Colonic mucosa (tissue), 4 donors: ENCODE data around the gene DENND1C. TPM values are rescaled to one million over a fixed set of nuclear protein-coding genes. Genes with fewer than 3 reads are reported as not detected.

ENCODE experiments used
- DNase-seq: peaks from one replicate; pipeline ENCODE4 v3.0.0-alpha.2; 2020
- H3K27ac ChIP-seq: fragments of 200-600 bp; one replicate; pipeline ENCODE4 v1.8.0; 2021
- H3K27me3 ChIP-seq: fragments of 200-600 bp; one replicate; pipeline ENCODE4 v1.8.0; 2021
- H3K36me3 ChIP-seq: fragments of 200-600 bp; one replicate; pipeline ENCODE4 v1.8.0; 2021
- H3K4me1 ChIP-seq: fragments of 200-600 bp; one replicate; pipeline ENCODE4 v1.8.0; 2021; ENCODE audit warnings: mild to moderate bottlenecking
- H3K4me3 ChIP-seq: fragments of 200-600 bp; one replicate; pipeline ENCODE4 v1.8.0; 2021
- H3K9ac ChIP-seq, 2 donors: one replicate each; pipeline ENCODE4 v1.7.0; 2013; ENCODE audit warnings: control low read depth in 2 of 2, low read depth in 2 of 2, low read length in 2 of 2
- H3K9me3 ChIP-seq: fragments of 200-600 bp; one replicate; pipeline ENCODE4 v1.8.0; 2021
- CTCF ChIP-seq: fragments of 200-600 bp; IDR thresholded peaks from one replicate; pipeline ENCODE4 v1.8.0; 2022; ENCODE audit warnings: antibody characterized with exemption, mild to moderate bottlenecking
- intact Hi-C: fragments of 100-400 bp; cut with DNase I; formaldehyde crosslinking; loops from one replicate; pipeline ENCODE4 v1.14.1; 2022
- total RNA-seq, 2 donors: library from RNA; stranded (reverse); fragmentation: NEBNext Ultra II Directional in 1 of 2; extraction: Animal tissue kit (Norgen Biotek cat#: 25700) in 1 of 2; gene quantifications; one replicate each; pipeline ENCODE4 v1.2.1, GENCODE V29; 2021
- donor health status: healthy.
- donor health status: DM: no; HTN: no; CAD: no.
- donor health status: DM: no; HTN: no; CAD: no.

Gene DENND1C
- 1 to 10 TPM; 2.5 to 2.9 TPM for total RNA-seq

- no peak for DNase-seq
- H3K27ac ChIP-seq: peak within 1 kb of the TSS; percentile 24
- H3K4me1 ChIP-seq: no peaks in the 10 kb centered on the region
- no peaks in the 10 kb centered on the region for H3K27me3 ChIP-seq
- H3K4me3 ChIP-seq: peak within 1 kb of the TSS; percentile 27
- H3K9ac ChIP-seq: peak within 1 kb of the TSS; percentile 38 to 65
- TF ChIP-seq CTCF: peak; percentile 13
- no peaks in the 10 kb centered on the region for H3K36me3 ChIP-seq
- intact Hi-C loops: no loop called here
- H3K9me3 ChIP-seq: no peaks in the 10 kb centered on the region
Measured at GRCh38 chr19:6481541-6482342, at the start of gene DENND1C. Gene DENND1C (minus strand): TSS chr19:6481787. CDS start chr19:6481695, 92 bp downstream.

GRCh38 chr19:6530386-6531162 lies 49.0 kb upstream of the DENND1C start, which contains the start of gene TNFSF9:
Gene TNFSF9 (plus strand): TSS chr19:6531026. CDS start chr19:6531037, 11 bp downstream.
- peak within 1 kb of the TSS; percentile 47 for H3K4me3 ChIP-seq
- H3K27me3 ChIP-seq: peaks cover 5% of the 10 kb centered on the region
- no peaks in the 10 kb centered on the region for H3K36me3 ChIP-seq
- H3K9me3 ChIP-seq: no peaks in the 10 kb centered on the region
- no peaks in the 10 kb centered on the region for H3K4me1 ChIP-seq
- no peak for TF ChIP-seq CTCF
- H3K27ac ChIP-seq: peak within 1 kb of the TSS; percentile 15
- peak; percentile 96 for DNase-seq
- H3K9ac ChIP-seq: peak within 1 kb of the TSS; percentile 81 to 83
- intact Hi-C loops: no loop called here

- no peak overlapping the region for H3K9ac ChIP-seq
- H3K9me3 ChIP-seq: no peaks in the 10 kb centered on the region
- H3K4me3 ChIP-seq: peak overlapping the region; percentile 47
Measured at GRCh38 chr19:6529937-6530385, 48.4 kb upstream of the DENND1C start.

GRCh38 chr19:6529351-6529750 lies 47.8 kb upstream of the DENND1C start:
- H3K9ac ChIP-seq: no peak overlapping the region
- no peak overlapping the region for H3K27ac ChIP-seq
- TF ChIP-seq CTCF: no peak
- no peak overlapping the region for H3K4me3 ChIP-seq
- H3K36me3 ChIP-seq: no peaks in the 10 kb centered on the region
- H3K9me3 ChIP-seq: no peaks in the 10 kb centered on the region
- H3K4me1 ChIP-seq: no peaks in the 10 kb centered on the region
- no peak for DNase-seq
- intact Hi-C loops: no loop called here
- H3K27me3 ChIP-seq: peaks cover 5% of the 10 kb centered on the region

More at GRCh38 chr19:6529937-6530385, 48.4 kb upstream of the DENND1C start:
- intact Hi-C loops: no loop called here
- H3K36me3 ChIP-seq: no peaks in the 10 kb centered on the region
- peaks cover 5% of the 10 kb centered on the region for H3K27me3 ChIP-seq
- no peak overlapping the region for H3K27ac ChIP-seq
- no peak for TF ChIP-seq CTCF
- no peaks in the 10 kb centered on the region for H3K4me1 ChIP-seq
- DNase-seq: no peak

GRCh38 chr19:6528544-6529121 lies 47.0 kb upstream of the DENND1C start:
- intact Hi-C loops: no loop called here

More at GRCh38 chr19:6528544-6529121, 47.0 kb upstream of the DENND1C start:
- no peak for TF ChIP-seq CTCF
- no peak overlapping the region for H3K9ac ChIP-seq
- no peaks in the 10 kb centered on the region for H3K4me1 ChIP-seq
- no peak overlapping the region for H3K4me3 ChIP-seq
- no peaks in the 10 kb centered on the region for H3K9me3 ChIP-seq
- H3K27ac ChIP-seq: no peak overlapping the region
- DNase-seq: peak; percentile 43
- peaks cover 5% of the 10 kb centered on the region for H3K27me3 ChIP-seq
- no peaks in the 10 kb centered on the region for H3K36me3 ChIP-seq
